HG03442 (cell line): Measurements from ENCODE around the gene NFATC3.
"Not testable (repeated sequence)": the region's sequence is repeated elsewhere in the genome, so short reads cannot be mapped to it uniquely, and the experiment has no call there.

Source experiments
- ATAC-seq: cut with Tn5 transposase; IDR thresholded peaks from one replicate; pipeline ENCODE4 v1.9.1; 2021; ENCODE audit warnings: mild to moderate bottlenecking, moderate library complexity; ENCODE audit not compliant: unreplicated experiment

NFATC3 gene

GRCh38 chr16:68088130-68088972, 3.2 kb downstream of the NFATC3 start:
- no peak for ATAC-seq

GRCh38 chr16:68089067-68089466, 3.9 kb downstream of the NFATC3 start:
- ATAC-seq, result no peak

GRCh38 chr16:68090130-68090529, 5.0 kb downstream of the NFATC3 start:
- no peak for ATAC-seq

- ATAC-seq, result no peak
Observed at GRCh38 chr16:68090533-68090932, 5.4 kb downstream of the NFATC3 start.

DNA sequence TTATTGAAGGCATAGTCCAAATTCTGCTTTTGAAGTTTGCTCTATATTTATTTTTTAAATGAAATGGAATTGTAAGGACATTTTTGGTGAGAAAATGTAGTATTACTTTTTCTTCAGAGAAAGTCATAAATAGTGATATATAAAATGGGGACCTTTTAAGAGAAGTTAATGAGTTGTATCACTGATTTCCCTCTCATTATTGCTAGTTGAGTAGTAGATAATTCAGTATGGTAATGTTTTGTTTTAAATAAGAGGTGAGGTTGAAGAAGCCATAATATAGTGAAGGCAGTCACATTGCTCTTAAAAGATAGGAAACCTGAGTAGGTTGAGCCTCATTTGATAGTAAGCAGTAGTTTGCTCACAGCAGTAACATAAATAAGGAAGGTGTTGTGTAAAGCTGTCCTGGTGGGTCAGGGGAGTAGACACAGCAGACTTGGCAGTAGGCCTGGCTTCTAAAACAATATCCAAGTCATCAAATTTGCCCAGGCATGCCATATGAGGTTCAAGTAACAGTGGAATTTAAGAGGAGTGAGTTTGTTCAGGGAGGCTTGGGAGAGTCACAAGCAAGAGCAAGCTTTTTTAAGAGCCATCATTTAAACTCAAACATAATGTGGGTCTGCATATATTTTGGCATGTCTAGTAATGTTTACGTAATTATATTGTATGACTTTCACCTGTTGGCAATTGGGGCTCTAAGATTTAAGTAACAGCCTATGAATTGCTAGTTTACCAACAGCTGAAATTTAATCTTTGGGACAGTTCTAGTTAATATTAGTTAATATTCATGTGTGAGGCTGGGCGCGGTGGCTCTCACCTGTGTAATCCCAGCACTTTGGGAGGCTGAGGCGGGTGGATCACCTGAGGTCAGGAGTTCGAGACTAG, 6.5 kb downstream of the NFATC3 start:
- ATAC-seq, result no peak

GRCh38 chr16:68092275-68092674, 7.1 kb downstream of the NFATC3 start:
- ATAC-seq, result not testable (repeated sequence)

DNA sequence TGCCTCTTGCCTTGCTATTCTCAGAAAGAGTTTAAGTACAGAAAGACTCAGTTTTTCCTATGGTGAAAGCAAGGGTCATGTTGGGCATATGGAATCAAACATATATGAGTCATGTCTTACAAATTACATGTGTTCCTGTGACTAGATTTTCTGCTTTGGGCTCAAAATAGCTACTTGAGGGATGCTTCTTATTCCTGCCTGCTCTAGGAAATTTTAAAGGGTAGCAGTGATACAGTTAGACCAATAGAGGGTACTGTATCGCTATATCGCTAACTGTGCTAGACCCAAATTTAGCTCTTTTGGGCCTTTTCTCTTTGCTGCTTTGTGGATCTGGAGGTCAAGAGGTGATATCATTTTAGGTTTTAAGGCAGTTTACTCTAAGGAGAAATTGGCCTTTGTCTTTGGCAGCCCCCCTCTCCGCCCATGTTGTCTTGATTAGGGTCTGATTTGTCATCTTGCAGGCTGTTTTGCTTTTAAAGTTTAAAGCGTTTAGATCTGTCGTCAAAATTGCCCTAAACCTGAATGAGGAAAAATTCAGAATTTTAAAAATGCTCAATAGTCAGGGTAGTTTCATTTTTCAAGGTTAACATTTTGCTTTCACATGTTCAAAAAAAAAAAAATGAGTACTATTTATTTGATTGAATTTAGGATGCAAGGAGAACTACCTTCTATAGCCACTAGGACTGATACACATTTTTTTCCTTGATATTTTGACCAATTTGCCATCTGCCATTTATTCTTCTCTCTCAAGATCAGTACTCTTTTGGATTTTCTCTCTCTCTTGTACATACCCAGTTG, 8.8 kb downstream of the NFATC3 start:
- no peak for ATAC-seq

GRCh38 chr16:68094614-68094934, 9.4 kb downstream of the NFATC3 start:
- no peak for ATAC-seq

DNA sequence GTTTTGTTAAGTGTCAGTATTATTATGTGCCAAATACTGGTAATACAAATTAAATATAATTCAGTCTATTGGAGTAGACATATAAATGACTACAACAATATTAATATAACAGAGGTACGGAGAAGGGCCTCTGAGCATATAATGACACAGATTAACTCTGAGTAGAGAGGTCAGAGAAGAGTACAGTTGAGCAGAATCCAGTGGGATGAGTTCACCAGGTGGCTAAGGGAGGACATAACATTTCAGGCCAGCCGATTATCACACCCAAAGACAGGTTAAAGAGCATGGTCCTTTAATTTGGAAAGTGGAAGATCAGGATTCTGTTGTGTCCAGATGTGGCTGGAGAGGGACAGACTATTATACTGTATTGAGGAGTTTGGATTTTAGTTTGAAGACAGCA, 11.3 kb downstream of the NFATC3 start:
- no peak for ATAC-seq

- no peak for ATAC-seq
Observed at GRCh38 chr16:68097088-68097487, 11.9 kb downstream of the NFATC3 start.

DNA sequence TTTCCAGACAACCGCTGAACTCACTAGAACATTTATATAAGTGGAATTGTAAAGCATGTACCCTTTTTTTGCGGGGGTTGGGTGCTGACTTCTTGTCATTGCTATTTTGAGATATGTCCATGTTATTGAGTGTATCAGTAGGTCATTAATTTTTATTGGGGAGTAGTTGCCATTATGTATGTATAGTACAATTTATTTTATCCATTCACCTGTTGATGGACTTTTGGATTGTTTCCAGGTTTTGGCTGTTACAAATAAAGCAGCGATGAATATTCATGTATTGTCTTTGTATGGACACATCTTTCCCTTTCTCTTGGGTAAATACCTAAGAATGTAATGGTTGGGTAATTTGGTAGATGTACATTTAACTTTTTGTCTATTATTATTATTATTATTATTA, 12.7 kb downstream of the NFATC3 start:
- no peak for ATAC-seq

GRCh38 chr16:68100488-68100887, 15.3 kb downstream of the NFATC3 start:
- no peak for ATAC-seq

DNA sequence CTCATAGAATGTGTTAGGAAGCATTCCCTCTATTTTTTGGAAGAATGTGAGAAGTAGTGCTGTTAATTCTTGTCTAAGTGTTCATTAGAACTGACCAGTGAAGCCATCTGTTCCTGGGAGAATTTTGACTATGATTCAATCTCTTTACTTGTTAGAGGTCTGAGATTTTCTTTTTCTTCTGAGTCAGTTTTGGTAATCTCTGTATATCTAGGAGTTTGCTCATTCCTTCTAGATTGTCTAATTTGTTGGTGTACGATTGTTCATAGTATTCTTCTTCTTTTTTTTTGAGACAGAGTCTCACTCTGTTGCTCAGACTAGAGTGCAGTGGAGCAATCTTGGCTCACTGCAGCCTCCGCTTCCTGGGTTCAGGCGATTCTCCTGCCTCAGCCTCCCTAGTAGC, 20.4 kb downstream of the NFATC3 start:
- ATAC-seq, result no peak

DNA sequence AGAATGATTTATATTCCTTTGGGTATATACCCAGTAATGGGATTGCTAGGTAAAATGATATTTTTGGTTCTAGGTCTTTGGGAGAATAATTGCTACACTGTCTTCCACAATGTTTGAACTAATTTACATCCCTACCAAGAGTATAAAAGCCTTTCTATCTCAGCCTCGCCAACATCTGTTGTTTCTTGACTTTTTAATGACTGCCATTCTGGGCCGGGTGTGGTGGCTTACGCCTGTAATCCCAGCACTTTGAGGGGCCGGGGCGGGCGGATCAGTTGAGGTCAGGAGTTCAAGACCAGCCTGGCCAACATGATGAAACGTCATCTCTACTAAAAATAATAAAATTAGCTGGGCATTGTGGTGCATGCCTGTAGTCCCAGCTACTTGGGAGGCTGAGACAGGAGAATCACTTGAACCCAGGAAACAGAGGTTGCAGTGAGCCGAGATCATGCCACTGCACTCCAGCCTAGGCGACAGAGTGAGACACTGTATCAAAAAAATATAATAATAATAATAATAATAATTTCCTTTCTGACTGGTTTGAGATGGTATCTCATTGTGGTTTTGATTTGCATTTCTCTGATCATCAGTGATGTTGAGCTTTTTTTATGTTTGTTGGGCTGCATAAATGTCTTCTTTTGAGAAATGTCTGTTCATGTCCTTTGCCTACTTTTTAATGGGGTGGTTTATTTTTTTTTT, 22.2 kb downstream of the NFATC3 start:
- ATAC-seq, result not testable (repeated sequence)

GRCh38 chr16:68109156-68109555, 24.0 kb downstream of the NFATC3 start:
- not testable (repeated sequence) for ATAC-seq

DNA sequence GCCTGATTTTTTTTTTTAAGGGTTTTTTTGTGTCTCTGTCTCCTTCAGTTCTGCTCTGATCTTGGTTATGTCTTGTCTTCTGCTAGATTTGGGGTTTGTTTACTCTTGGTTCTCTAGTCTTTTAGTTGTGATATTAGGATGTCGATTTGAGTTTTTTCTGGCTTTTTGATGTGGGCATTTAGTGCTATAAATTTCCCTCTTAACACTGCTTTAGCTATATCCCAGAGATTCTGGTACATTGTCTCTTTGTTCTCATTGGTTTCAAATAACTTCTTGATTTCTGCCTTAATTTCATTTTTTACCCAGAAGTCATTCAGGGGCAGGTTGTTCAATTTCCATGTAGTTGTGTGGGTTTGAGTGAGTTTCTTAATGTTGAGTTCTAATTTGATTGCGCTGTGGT, 25.4 kb downstream of the NFATC3 start:
- not testable (repeated sequence) for ATAC-seq

- ATAC-seq, result no peak
Observed at GRCh38 chr16:68111379-68111778, 26.2 kb downstream of the NFATC3 start.

DNA sequence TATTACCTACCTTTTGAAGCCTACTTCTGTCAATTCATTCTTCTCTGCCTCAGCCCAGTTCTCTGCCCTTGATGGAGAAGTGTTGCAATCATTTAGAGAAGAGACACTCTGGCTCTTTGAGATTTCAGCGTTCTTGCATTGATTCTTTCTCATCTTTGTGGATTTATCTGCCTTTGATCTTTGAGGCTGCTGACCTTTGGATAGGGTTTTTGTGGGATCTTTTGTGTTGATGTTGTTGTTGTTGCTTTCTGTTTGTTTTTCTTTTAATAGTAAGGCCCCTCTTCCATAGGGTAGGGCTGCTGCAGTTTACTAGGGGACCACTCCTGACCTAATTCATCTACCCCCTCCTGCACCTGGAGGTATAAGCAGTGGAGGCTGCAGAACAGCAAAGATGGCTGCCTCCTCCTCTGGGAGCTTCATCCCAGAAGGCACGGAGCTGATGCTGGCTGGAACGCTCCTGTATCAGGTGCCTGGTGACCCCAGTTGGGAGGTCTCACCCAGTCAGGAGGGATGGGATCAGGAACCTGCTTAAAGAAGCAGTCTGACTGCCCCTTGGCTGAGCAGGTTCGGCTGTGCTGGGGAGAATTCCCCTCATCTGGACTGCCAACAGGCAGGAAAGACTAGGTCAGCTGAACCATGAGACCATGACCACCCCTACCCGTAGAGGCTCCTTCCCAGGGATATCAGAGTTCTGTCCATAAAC, 28.0 kb downstream of the NFATC3 start:
- ATAC-seq, result no peak

GRCh38 chr16:68113765-68114240, 28.6 kb downstream of the NFATC3 start:
- ATAC-seq, result no peak

GRCh38 chr16:68114939-68115338, 29.8 kb downstream of the NFATC3 start:
- ATAC-seq, result not testable (repeated sequence)
